HG02870 (cell line): ENCODE results near the gene CASZ1.

ENCODE experiments used
- ATAC-seq: cut with Tn5 transposase; IDR thresholded peaks from one replicate; pipeline ENCODE4 v1.9.1; 2021; ENCODE audit warnings: mild to moderate bottlenecking, moderate library complexity; ENCODE audit not compliant: unreplicated experiment

Gene CASZ1

DNA sequence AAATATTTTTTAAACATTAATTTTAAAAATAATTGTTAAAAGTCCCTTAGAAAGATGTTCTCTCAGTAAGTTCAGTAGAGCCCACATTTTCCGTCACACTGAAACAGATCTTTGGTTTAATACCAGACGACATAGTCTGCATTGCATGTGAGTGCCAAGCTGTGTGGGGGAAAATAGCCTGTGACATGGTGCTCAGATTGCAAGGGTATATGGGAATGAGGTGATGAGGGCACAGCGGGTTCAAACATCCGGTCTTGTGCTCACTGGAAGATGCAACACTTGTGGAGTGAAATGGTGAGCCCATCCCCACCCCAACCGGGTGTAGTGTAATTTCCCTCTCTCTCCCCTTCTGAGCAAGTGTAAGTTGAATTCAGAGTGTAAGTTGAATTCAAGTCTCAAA, 207.4 kb downstream of the CASZ1 start:
- no peak for ATAC-seq

DNA sequence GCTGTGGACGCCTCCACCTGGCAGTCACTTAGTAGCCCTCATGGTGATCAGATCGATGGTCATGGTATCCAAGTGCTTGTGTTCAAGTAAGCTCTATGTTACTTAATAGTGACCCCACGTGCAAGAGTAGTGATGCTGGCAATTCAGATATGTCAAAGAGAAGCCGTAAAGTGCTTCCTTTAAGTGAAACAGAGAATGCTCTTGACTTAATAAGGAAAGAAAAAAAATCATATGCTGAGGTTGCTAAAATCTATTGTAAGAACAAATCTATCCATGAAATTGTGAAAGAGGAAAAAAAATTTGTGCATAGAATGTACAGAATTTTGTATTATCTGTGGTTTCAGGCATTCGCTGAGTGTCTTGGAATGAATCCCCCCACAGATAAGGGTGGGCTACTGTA, 207.8 kb downstream of the CASZ1 start:
- no peak for ATAC-seq
